Stimulated activated CD8-positive, alpha-beta memory T cell treated with anti-CD3 and anti-CD28 coated beads, Interleukin-2, amount 100 ng/mL, for 1 hour (primary cell): ENCODE results near the gene COPG2.
"Not testable (repeated sequence)": the region's sequence is repeated elsewhere in the genome, so short reads cannot be mapped to it uniquely, and the experiment has no call there.

ENCODE experiments used
- DNase-seq, 2 donors: peaks; one replicate each; pipeline ENCODE4 v3.0.0-alpha.2; 2020; ENCODE audit warnings: low read depth in 2 of 2

COPG2 gene

DNA sequence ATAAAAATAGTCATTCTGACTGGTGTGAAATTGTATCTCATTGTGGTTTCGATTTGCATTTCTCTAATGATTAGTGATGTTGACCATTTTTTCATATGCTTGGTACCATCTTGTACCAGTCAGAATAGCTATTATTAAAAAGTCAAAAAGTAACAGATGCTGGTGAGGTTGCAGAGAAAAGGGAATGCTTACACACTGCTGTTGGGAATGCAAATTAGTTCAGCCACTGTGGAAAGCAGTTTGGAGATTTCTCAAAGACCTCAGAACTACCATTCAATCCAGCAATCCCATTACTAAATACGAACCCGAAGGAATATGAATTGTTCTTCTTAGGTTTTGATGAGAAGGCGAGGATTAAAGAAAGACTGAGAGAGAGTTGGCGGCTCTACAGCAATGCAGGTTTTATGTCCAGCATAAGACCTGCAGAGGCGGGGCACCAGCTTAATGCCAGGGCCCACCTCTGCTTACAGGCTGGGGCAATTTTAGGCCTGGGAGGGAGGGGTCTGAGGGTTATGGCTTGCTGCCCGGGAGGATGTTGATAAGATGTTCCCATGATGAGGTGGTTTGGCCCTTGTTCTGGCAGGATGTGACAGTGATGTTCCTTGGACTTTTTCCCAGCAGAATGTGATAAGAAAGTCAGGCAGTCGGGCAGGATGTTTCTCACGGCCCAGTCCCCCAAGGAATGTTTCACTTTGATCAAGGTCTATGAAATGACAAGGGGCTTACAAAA is 102.2 kb downstream of the COPG2 start:
- no peak for DNase-seq

GRCh38 chr7:130560972-130561371 is 107.6 kb downstream of the COPG2 start:
- DNase-seq: no peak

DNA sequence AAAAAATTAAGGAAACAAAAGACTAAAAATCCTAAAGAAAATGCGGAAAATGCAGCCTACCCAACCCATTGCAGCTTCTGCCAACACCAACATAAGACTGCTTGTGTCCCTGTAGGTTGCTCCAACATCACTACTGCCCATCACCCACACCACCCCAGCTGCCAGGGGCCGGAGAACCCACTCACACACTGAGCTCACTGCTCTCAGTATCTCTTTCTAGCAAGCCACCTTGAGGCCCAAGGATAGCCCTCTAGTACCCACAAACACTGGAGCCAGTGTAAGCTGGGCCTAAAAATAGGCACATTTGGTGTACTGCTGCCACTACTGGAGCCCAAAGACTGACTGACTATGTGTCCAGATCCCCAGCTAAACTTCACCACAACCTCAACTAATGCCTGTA is 109.4 kb downstream of the COPG2 start:
- DNase-seq: no peak

GRCh38 chr7:130554481-130554880 is 114.1 kb downstream of the COPG2 start:
- no peak for DNase-seq

DNA sequence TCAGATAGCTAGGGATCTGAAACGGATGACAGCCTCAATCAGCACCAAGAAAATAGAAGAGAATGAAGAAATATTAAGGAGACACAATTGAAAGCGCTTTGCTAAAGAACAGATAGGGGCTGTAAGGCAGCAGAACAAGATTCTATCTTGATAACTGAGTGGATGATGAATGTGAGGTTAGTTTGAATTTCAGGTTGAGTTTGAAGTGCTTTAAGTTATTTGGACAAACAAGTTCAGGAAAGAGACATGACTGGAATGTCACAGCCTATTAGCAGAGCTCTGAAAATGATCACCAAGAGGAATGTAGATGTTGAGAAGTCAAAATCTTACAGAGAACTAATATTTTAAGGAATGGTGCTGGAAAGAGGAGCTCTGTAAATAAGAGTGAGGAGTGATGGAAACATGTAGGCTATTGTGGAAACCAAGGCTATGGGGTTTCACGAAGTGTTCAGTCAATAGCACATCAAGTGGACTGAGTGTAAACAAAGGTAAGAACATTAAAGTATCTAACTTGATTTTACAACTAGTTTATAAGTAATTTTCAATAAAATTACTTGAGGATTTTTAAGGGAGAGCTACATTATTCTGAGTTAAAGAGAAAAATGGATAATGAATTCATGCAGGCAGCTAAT is 115.0 kb downstream of the COPG2 start:
- no peak for DNase-seq

DNA sequence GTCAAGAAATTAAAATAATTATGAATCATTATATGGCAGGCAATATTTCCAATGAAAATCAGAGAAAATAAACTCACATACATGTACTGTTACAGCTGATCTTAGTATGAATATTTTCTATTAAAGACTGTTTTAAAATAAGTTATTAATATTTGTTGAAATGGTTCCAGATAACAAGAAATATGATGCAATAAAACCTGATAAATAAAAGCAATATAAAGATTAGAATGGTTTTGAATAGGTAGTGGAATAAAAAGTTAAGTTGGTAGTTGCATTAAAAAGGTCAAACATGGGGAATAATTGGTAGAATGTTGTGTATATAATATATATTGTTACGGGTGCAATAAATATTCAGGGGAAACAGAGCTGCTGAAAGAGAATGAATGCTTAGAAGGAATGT is 124.2 kb downstream of the COPG2 start:
- DNase-seq: no peak

DNA sequence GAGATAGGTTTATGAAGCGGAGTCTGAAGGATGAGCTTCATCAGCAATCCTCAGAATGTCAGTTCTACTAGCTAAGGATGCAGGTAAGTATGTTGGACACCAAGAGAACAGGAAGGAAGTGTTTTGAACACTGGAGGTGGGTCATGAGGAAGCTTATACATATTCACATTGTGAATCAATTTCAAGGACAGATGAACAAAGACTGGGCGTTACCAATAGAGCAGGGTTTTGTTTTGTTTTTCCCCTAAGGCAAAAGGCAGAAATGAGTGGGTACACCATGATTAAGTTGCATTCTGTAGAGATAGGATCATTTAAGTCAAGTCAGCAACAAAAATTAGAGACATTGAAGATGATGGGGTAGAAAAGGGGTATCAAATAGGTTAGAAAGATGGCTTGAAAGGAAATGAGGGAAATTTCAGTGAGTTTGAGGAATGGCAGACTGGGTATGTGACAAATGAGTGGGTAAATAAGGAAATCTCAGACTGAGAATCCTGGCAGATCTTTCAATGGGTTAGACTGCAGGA is 125.0 kb downstream of the COPG2 start:
- DNase-seq: no peak

- not testable (repeated sequence) for DNase-seq
Observed at GRCh38 chr7:130542297-130542696, 126.3 kb downstream of the COPG2 start.

GRCh38 chr7:130541287-130541686 is 127.3 kb downstream of the COPG2 start:
- DNase-seq: not testable (repeated sequence)

- not testable (repeated sequence) for DNase-seq
Observed at GRCh38 chr7:130537894-130538293, 130.7 kb downstream of the COPG2 start.

DNA sequence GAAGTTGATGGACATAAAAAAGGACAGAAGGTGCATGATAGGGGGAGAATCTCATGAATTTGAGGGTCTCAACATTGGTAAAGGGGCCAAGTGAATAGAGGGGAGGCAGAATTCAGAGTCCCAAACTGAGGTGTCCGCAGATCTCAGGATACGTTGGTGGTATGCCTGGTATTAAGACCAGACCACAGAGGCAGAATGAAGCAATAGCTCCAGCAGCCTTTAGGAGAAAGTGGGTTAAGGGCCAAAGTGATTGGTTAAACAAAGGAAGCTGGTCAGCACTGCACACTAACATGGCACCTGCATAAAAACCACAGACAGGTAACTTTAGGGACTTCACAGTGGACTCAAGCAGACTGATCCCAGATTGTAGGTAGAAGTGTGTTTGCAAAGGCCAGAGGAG is 139.1 kb downstream of the COPG2 start:
- no peak for DNase-seq

GRCh38 chr7:130527752-130528355 is 140.7 kb downstream of the COPG2 start:
- not testable (repeated sequence) for DNase-seq

DNA sequence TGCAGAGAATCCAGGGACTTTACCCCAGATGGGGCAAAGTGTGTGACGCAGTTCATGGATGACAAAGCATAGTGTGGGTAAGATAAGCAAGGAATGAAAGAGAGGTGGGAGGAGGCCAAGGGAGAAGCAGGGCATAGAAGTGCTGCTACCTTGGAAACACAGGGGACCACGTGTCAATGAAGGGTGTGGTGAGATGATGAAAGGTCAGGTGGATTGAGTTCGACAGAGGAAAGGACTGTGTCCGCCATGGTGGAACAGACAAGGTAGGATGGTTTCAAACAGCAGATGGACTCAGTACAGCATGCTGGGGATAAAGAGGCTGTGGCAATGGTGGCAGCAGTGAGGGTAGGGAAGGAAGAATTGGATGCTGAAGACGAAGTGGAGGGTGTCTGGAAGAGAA is 143.9 kb downstream of the COPG2 start:
- no peak for DNase-seq

- DNase-seq: not testable (repeated sequence)
Observed at GRCh38 chr7:130523519-130524125, 144.9 kb downstream of the COPG2 start.

- no peak for DNase-seq
Observed at GRCh38 chr7:130521258-130521951, 147.1 kb downstream of the COPG2 start.

- no peak for DNase-seq
Observed at GRCh38 chr7:130515315-130516040, 153.1 kb downstream of the COPG2 start.

DNA sequence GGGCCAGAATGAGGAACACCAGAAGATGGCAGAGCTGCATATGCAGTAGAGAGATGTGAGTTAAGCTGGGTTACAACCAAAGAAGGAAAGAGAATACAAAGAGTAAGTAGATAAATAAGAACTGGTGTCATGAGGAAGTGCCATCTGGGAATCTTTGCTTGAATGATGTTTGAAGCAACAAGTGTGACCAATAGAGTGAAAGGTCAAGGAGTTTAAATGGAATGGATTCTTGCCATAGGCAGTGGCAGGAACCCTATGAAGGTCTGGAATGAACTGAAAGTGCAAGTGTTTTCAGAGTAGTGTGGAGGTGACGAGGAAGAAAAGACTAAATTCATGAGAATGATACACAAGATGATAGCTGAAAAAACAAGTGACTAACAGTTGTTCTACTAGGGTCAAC is 155.1 kb downstream of the COPG2 start:
- no peak for DNase-seq

- not testable (repeated sequence) for DNase-seq
Observed at GRCh38 chr7:130512038-130512437, 156.5 kb downstream of the COPG2 start.

DNA sequence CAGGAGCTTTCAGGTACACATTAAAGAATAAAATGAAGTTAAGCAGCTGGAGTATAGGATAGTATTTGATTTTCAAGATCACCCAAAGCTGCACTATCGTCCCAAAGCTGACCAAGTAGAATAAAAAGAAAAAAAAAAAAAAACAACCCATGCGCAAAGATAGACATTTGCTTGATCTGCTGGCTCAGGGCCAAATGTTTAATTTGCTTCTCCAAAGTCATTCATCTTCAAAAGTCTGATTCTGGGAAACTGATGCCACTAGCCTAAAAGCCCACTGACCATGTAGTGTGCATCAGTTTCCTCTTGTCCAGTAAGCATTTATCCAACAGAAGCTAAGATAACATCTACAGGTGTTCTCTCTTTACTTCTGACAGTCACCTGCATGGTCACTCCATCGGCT is 162.2 kb downstream of the COPG2 start:
- no peak for DNase-seq

DNA sequence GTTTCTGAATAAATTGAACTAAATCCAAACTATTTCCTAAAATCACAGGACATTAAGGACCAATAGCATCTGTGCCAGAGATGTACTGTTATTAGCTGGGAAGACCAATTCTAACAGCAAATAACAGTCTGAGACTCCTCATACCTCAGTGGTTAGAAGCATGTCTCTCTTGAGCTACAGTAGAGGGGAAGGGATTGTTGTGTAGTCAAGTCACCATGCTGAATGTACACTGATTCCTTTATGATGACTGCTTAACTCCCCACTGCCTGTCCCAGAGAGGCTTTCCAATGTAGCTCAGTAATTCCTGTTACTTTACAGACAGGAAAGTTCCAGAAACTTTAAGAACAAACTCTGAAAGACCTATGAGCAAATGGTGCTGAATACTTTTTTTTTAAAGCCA is 162.8 kb downstream of the COPG2 start:
- no peak for DNase-seq

- no peak for DNase-seq
Observed at GRCh38 chr7:130500910-130501309, 167.6 kb downstream of the COPG2 start.
